ENCODE measurements around the gene PTPN23. TPM values are rescaled to one million over a fixed set of nuclear protein-coding genes. Genes with fewer than 3 reads are reported as not detected.
A peak's percentile ranks its signal among the peaks of the same experiment; 100 is the strongest.
"Not testable (repeated sequence)": the region's sequence is repeated elsewhere in the genome, so short reads cannot be mapped to it uniquely, and the experiment has no call there.

PTPN23 gene
- total and polyA plus RNA-seq, 10 donors, result 5.0 to 195 (median 39.9) TPM

DNA sequence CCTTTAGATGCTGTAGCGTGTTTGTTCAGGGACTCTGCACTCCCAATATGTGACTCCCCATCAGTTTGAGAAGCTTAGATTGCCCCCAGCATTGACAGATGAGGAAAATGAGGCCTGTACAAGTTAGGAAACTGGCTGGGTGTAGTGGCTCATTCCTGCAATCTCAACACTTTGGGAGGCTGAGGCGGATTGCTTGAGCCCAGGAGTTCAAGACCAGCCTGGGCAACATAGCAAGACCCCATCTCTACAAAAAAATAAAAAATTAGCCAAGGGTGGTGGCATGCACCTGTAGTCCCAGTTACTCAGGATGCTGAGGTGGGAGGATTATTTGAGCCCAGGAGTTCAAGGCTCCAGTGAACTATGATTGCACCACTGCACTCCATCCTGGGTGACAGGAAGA lies 14.0 kb upstream of the PTPN23 start:
- intact Hi-C loops (cut with DNase I; ENCODE audit: low total_unique reads), result no loop called here
- Histone ChIP-seq H3K27me3 (replicated peaks in 1 of 7) (peaks cover 0 to 11% (median 0%) of the 10 kb centered on the region in 7 donors), H3K4me3 (no peak overlapping the region), H3K27ac (no peak overlapping the region), H3K4me1 (peaks cover 0 to 51% (median 20%) of the 10 kb centered on the region in 6 donors), H3K36me3 (no peaks in the 10 kb centered on the region), H3K9me3 (no peaks in the 10 kb centered on the region)
- 91 to 96% (median 93%) methylated on average over 2 of the region's 2 CpGs for WGBS, 5 donors
- DNase-seq, result no peak
- TF ChIP-seq POLR2A (IDR thresholded peaks at IDR 0.05) (no peak), POLR2AphosphoS5 (IDR thresholded peaks at IDR 0.05) (no peak)
- TF ChIP-seq, protein P1, sequence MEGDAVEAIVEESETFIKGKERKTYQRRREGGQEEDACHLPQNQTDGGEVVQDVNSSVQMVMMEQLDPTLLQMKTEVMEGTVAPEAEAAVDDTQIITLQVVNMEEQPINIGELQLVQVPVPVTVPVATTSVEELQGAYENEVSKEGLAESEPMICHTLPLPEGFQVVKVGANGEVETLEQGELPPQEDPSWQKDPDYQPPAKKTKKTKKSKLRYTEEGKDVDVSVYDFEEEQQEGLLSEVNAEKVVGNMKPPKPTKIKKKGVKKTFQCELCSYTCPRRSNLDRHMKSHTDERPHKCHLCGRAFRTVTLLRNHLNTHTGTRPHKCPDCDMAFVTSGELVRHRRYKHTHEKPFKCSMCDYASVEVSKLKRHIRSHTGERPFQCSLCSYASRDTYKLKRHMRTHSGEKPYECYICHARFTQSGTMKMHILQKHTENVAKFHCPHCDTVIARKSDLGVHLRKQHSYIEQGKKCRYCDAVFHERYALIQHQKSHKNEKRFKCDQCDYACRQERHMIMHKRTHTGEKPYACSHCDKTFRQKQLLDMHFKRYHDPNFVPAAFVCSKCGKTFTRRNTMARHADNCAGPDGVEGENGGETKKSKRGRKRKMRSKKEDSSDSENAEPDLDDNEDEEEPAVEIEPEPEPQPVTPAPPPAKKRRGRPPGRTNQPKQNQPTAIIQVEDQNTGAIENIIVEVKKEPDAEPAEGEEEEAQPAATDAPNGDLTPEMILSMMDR (IDR thresholded peaks at IDR 0.05 in 8 of 11, conservative IDR thresholded peaks at IDR 0.05 in 3 of 11), result no peak

DNA sequence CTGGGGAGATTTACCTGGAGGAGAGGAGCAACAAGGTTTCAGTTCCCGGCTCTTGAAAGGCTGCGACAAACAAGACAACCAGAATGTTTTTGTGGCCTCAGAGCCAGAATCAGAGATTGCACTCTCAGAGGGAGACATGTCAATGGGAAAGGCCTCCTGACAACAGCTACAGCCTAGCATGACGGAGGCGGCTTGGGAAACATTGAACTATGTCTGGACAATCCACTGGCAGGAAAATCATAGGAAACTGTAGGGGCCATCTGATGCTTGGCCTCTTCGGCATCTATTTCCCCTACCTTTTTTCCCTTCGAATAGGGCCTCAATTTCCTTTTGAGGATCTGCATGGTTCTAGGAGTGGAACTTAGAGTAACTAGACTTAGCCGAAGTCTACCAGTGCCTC lies 13.2 kb upstream of the PTPN23 start:
- intact Hi-C loops (cut with DNase I; ENCODE audit: low total_unique reads), result no loop called here
- no peaks in the 10 kb centered on the region for H3K9me3 ChIP-seq
- H3K4me1 ChIP-seq, result peaks cover 0 to 50% (median 15%) of the 10 kb centered on the region in 6 donors
- H3K4me3 ChIP-seq, result no peak overlapping the region
- DNase-seq, result no peak
- H3K36me3 ChIP-seq, result no peaks in the 10 kb centered on the region
- no peak overlapping the region for H3K27ac ChIP-seq
- 90 to 94% (median 92%) methylated on average over 7 of the region's 7 CpGs for WGBS, 5 donors
- TF ChIP-seq POLR2AphosphoS5 (IDR thresholded peaks at IDR 0.05), result no peak
- TF ChIP-seq, protein P1 (IDR thresholded peaks at IDR 0.05 in 8 of 11, conservative IDR thresholded peaks at IDR 0.05 in 3 of 11), result no peak
- TF ChIP-seq POLR2A (IDR thresholded peaks at IDR 0.05), result no peak
- peaks cover 0 to 11% (median 0%) of the 10 kb centered on the region in 7 donors for H3K27me3 ChIP-seq (replicated peaks in 1 of 7)

DNA sequence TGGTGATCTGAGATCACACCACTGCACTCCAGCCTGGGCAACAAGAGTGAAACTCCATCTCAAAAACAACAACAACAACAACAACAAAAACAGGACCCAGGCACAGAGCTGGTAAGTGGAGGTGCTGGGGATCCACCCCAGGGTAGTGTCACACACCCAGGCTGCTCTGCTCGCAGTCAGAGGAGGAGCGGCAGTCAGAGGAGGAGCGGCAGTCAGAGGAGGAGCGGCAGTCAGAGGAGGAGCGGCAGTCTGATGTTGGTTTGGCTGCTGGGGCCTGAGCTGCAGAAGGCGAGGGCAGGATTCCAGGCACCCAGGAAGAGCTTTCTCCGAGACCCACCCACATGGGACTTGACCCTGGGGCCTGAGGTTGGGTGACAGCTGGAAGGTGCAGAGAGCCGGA lies 10.8 kb upstream of the PTPN23 start:
- H3K36me3 ChIP-seq; H3K9me3 ChIP-seq; DNase-seq; intact Hi-C loops (cut with DNase I; ENCODE audit: low total_unique reads); H3K4me3 ChIP-seq: not testable (repeated sequence)
- Histone ChIP-seq H3K27ac (peak overlapping the region in 1 of 8 donors; percentile 50), H3K27me3 (replicated peaks in 1 of 7) (peaks cover 0 to 11% (median 0%) of the 10 kb centered on the region in 7 donors), H3K4me1 (peaks cover 0 to 40% (median 9%) of the 10 kb centered on the region in 6 donors)
- 85 to 97% (median 93%) methylated on average over 8 of the region's 8 CpGs for WGBS, 5 donors

GRCh38 chr3:47370887-47371697 lies 9.7 kb upstream of the PTPN23 start:
- Histone ChIP-seq H3K9me3 (no peaks in the 10 kb centered on the region), H3K36me3 (no peaks in the 10 kb centered on the region), H3K27ac (peak overlapping the region in 1 of 8 donors; percentile 50), H3K27me3 (replicated peaks in 1 of 7) (peaks cover 0 to 11% (median 0%) of the 10 kb centered on the region in 7 donors), H3K4me3 (no peak overlapping the region), H3K4me1 (peaks cover 0 to 32% (median 6%) of the 10 kb centered on the region in 6 donors)
- peak; percentile 80 for DNase-seq
- 28 to 56% (median 41%) methylated on average over 7 to 13 of the region's 13 CpGs for WGBS, 5 donors
- TF ChIP-seq, protein P1 (IDR thresholded peaks at IDR 0.05 in 8 of 11, conservative IDR thresholded peaks at IDR 0.05 in 3 of 11), result peak in 7 of 11 experiments; percentile 26 to 75 (median 64)
- TF ChIP-seq POLR2A (IDR thresholded peaks at IDR 0.05), result no peak
- intact Hi-C loops (cut with DNase I; ENCODE audit: low total_unique reads), result no loop called here

Data from spleen (tissue), 11 donors.